ENCODE results near the gene ZNF385B. TPM values are rescaled to one million over a fixed set of nuclear protein-coding genes. Genes with fewer than 3 reads are reported as not detected.

Gene ZNF385B
- total RNA-seq, 3 donors from 2014 or later: 3.4 to 8.8 (median 4.5) TPM

DNA sequence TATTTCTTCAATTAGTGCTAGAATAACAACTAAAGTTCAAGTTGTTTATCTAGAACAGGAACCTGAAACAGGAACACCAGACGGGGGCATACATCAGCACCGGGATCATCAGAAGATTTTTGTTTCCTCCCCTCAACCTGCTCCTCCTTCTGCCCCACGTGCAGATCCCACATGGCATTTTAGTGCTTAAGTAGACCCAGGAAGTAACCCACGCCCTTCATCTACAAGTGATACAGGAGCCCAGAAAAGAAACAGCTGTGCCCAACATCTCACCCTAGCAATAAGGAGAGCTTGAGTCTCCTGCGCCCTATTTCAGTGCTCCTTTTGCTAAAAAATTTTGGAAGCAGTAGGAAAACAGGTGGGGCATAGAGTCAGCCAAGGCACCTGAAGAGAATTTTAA lies 5.2 kb downstream of the ZNF385B start:
- TF ChIP-seq POLR2A (IDR thresholded peaks at IDR 0.05): no peak
- no peak for TF ChIP-seq CTCF (IDR thresholded peaks at IDR 0.05)
- TF ChIP-seq POLR2AphosphoS5 (IDR thresholded peaks at IDR 0.05): no peak
- no peaks in the 10 kb centered on the region for H3K9me3 ChIP-seq
- intact Hi-C loops (cut with DNase I; ENCODE audit: low total_unique reads): no loop called here

GRCh38 chr2:179855673-179856072 lies 5.7 kb downstream of the ZNF385B start:
- intact Hi-C loops (cut with DNase I; ENCODE audit: low total_unique reads): no loop called here

More for the DNA sequence above, 5.2 kb downstream of the ZNF385B start:
- Histone ChIP-seq H3K4me3 (no peak overlapping the region), H3K27me3 (peaks cover 0 to 8% of the 10 kb centered on the region in 2 donors), H3K4me1 (no peaks in the 10 kb centered on the region), H3K36me3 (no peaks in the 10 kb centered on the region), H3K27ac (no peak overlapping the region)
- no peak for DNase-seq (ENCODE audit: low spot score in 2 of 2)

DNA sequence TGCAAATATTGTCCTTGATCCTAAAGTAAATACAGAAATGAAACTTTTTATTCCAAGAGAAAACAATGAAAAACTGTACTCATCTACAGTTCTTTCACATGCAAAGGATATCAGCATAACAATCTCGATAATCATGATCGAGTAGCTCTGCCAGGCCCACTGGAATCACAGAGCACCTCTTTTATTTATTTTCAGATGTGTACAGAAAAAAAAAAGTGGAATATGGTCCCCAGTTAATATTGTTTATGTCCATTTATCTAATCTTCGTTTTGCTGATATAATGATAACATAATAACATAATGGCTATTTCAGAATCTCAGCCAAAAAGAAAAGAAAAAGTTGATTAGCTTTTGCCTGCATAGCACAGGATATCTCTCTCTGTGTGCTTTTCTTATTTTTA lies 6.5 kb downstream of the ZNF385B start:
- Histone ChIP-seq H3K27me3 (no peaks in the 10 kb centered on the region), H3K27ac (no peak overlapping the region), H3K36me3 (no peaks in the 10 kb centered on the region), H3K9me3 (no peaks in the 10 kb centered on the region), H3K4me1 (no peaks in the 10 kb centered on the region), H3K4me3 (no peak overlapping the region)
- DNase-seq (ENCODE audit: low spot score in 2 of 2): no peak
- TF ChIP-seq CTCF (IDR thresholded peaks at IDR 0.05): no peak
- no peak for TF ChIP-seq POLR2A (IDR thresholded peaks at IDR 0.05)
- no peak for TF ChIP-seq POLR2AphosphoS5 (IDR thresholded peaks at IDR 0.05)
- intact Hi-C loops (cut with DNase I; ENCODE audit: low total_unique reads): no loop called here

More at GRCh38 chr2:179855673-179856072, 5.7 kb downstream of the ZNF385B start:
- no peaks in the 10 kb centered on the region for H3K4me1 ChIP-seq
- H3K36me3 ChIP-seq: no peaks in the 10 kb centered on the region
- no peak overlapping the region for H3K27ac ChIP-seq
- no peak for DNase-seq (ENCODE audit: low spot score in 2 of 2)
- H3K27me3 ChIP-seq: peaks cover 0 to 4% of the 10 kb centered on the region in 2 donors
- no peak for TF ChIP-seq CTCF (IDR thresholded peaks at IDR 0.05)
- TF ChIP-seq POLR2AphosphoS5 (IDR thresholded peaks at IDR 0.05): no peak
- TF ChIP-seq POLR2A (IDR thresholded peaks at IDR 0.05): no peak
- no peaks in the 10 kb centered on the region for H3K9me3 ChIP-seq
- no peak overlapping the region for H3K4me3 ChIP-seq

DNA sequence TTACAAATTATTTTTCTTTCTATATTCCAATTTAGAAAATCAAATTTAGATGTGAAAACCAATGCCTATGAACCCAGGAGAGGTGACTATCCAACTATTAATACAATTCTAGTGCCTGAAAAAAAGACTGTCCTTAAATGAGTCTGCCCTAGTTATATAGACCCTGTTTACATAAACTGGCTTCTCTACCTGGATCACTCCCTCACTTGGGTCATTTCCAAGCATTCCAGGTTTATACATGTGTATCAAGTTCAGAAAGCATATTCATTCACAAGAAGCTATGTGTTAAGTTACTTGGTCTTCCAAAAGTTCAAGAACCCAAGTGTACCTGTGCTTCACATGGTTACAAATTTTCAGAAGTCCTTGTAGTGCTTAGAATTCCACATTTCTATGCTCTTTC lies 8.3 kb downstream of the ZNF385B start:
- Histone ChIP-seq H3K4me1 (no peaks in the 10 kb centered on the region), H3K36me3 (no peaks in the 10 kb centered on the region), H3K4me3 (no peak overlapping the region), H3K27ac (no peak overlapping the region), H3K27me3 (no peaks in the 10 kb centered on the region), H3K9me3 (no peaks in the 10 kb centered on the region)
- no peak for DNase-seq (ENCODE audit: low spot score in 2 of 2)
- TF ChIP-seq POLR2A (IDR thresholded peaks at IDR 0.05): no peak
- TF ChIP-seq POLR2AphosphoS5 (IDR thresholded peaks at IDR 0.05): no peak
- no peak for TF ChIP-seq CTCF (IDR thresholded peaks at IDR 0.05)
- intact Hi-C loops (cut with DNase I; ENCODE audit: low total_unique reads): no loop called here

DNA sequence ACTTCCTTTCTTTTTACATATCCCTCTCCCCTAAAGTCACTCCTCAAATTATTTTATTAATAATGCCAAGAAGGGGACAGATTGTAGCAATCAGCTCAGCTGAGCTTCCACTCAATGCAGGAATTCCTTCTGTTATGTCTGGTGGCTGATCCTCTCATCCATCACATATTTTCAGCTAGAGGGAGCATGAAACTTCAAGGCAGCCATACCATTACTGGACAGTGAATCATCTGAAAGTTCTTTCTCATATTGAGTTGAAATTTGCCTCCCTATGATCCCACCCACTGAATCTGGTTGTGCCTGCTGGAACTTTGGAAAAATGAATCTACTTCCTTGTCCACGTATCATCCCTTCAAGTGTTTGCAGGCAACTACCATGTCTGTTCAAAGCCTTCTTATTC lies 11.2 kb downstream of the ZNF385B start:
- H3K27ac ChIP-seq: no peak overlapping the region
- H3K4me1 ChIP-seq: no peaks in the 10 kb centered on the region
- intact Hi-C loops (cut with DNase I; ENCODE audit: low total_unique reads): no loop called here
- TF ChIP-seq POLR2A (IDR thresholded peaks at IDR 0.05) (no peak), POLR2AphosphoS5 (IDR thresholded peaks at IDR 0.05) (no peak), CTCF (IDR thresholded peaks at IDR 0.05) (no peak)
- H3K36me3 ChIP-seq: no peaks in the 10 kb centered on the region
- DNase-seq (ENCODE audit: low spot score in 2 of 2): no peak
- no peaks in the 10 kb centered on the region for H3K27me3 ChIP-seq
- H3K4me3 ChIP-seq: no peak overlapping the region
- no peaks in the 10 kb centered on the region for H3K9me3 ChIP-seq
